Measurements from ENCODE around the gene MTAP.

Gene MTAP

GRCh38 chr9:21852754-21853153 lies 50.3 kb downstream of the MTAP start:
- TF ChIP-seq, protein P1, sequence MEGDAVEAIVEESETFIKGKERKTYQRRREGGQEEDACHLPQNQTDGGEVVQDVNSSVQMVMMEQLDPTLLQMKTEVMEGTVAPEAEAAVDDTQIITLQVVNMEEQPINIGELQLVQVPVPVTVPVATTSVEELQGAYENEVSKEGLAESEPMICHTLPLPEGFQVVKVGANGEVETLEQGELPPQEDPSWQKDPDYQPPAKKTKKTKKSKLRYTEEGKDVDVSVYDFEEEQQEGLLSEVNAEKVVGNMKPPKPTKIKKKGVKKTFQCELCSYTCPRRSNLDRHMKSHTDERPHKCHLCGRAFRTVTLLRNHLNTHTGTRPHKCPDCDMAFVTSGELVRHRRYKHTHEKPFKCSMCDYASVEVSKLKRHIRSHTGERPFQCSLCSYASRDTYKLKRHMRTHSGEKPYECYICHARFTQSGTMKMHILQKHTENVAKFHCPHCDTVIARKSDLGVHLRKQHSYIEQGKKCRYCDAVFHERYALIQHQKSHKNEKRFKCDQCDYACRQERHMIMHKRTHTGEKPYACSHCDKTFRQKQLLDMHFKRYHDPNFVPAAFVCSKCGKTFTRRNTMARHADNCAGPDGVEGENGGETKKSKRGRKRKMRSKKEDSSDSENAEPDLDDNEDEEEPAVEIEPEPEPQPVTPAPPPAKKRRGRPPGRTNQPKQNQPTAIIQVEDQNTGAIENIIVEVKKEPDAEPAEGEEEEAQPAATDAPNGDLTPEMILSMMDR (IDR thresholded peaks at IDR 0.05) = no peak

- TF ChIP-seq, protein P1 (IDR thresholded peaks at IDR 0.05) = no peak
Observed at GRCh38 chr9:21853414-21853813, 51.0 kb downstream of the MTAP start.

DNA sequence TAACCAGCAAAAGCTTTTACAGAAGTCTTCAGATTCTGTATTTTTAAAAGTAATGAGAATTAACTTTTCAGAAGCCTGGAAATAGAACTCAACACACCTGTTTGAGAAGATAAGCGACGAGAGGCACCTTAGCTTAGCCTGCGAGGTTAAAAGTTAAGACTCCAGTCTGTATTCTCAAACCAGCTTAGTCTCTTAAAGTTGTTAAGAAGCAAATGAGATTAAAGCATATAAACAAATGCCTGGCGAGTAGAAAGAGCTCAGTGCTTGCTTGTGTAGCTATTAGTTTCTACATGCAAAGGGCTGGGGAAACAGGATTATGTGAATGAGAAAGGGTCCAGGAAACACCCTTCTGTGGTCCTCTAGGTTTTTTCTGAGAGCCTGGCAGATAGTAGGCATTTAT lies 51.7 kb downstream of the MTAP start:
- TF ChIP-seq, protein P1 (IDR thresholded peaks at IDR 0.05) = no peak

DNA sequence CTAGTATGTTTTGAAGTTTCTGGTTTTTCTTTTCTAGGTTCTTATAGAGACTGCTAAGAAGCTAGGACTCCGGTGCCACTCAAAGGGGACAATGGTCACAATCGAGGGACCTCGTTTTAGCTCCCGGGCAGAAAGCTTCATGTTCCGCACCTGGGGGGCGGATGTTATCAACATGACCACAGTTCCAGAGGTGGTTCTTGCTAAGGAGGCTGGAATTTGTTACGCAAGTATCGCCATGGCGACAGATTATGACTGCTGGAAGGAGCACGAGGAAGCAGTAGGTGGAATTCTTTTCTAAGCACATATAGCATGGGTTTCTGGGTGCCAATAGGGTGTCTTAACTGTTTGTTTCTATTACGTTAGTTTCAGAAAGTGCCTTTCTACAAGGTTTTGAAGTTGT lies 52.2 kb downstream of the MTAP start:
- TF ChIP-seq, protein P1 (IDR thresholded peaks at IDR 0.05) = no peak

- TF ChIP-seq, protein P1 (IDR thresholded peaks at IDR 0.05) = no peak
Observed at GRCh38 chr9:21856301-21857094, 54.1 kb downstream of the MTAP start.

GRCh38 chr9:21862871-21863270 lies 60.4 kb downstream of the MTAP start:
- TF ChIP-seq, protein P1 (IDR thresholded peaks at IDR 0.05) = no peak

DNA sequence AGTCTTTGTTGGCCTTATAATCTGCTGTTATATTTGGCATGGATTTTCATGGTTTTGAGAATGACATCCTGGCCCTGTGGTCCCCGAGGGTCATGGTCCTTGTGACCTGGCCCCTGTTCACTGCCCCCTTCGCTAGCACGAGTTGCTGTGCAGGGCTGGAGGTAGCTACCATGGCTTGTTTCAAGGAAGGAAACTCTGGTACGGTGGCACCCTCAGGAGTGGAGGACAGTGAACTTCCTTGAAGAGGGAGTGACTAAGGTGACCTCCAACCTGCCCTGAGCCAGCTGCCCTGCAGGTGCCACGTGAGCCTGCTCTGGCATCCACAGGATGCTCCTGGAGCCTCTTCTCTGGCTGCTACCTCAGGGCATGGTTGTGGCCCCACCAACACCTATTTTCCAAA lies 62.1 kb downstream of the MTAP start:
- TF ChIP-seq, protein P1 (IDR thresholded peaks at IDR 0.05) = no peak

Measured in LNCAP (cell line).